Activated CD4-positive, CD25-positive, alpha-beta regulatory T cell (primary cell): ENCODE data around the gene MDM2.
"Not testable (repeated sequence)": the region's sequence is repeated elsewhere in the genome, so short reads cannot be mapped to it uniquely, and the experiment has no call there.

ENCODE experiments used
- DNase-seq, 4 experiments: peaks; one replicate each; lab custom pipeline; 2025; lab: John Stamatoyannopoulos, UW

MDM2 gene

GRCh38 chr12:68853396-68854077 lies 45.6 kb downstream of the MDM2 start:
- DNase-seq, result no peak

GRCh38 chr12:68854078-68854468 lies 46.1 kb downstream of the MDM2 start:
- no peak for DNase-seq

- no peak for DNase-seq
Observed at GRCh38 chr12:68854554-68854953, 46.6 kb downstream of the MDM2 start.

GRCh38 chr12:68855111-68855510 lies 47.1 kb downstream of the MDM2 start:
- DNase-seq, result no peak

GRCh38 chr12:68855771-68856170 lies 47.8 kb downstream of the MDM2 start:
- no peak for DNase-seq

- no peak for DNase-seq
Observed at GRCh38 chr12:68856510-68856909, 48.5 kb downstream of the MDM2 start.

- DNase-seq, result no peak
Observed at GRCh38 chr12:68861890-68862289, 53.9 kb downstream of the MDM2 start.

- DNase-seq, result no peak
Observed at GRCh38 chr12:68863109-68863770, 55.3 kb downstream of the MDM2 start.

- DNase-seq, result not testable (repeated sequence)
Observed at GRCh38 chr12:68863886-68864454, 56.0 kb downstream of the MDM2 start.

- no peak for DNase-seq
Observed at GRCh38 chr12:68864604-68865003, 56.6 kb downstream of the MDM2 start.

GRCh38 chr12:68865399-68866164 lies 57.6 kb downstream of the MDM2 start:
- no peak for DNase-seq

- DNase-seq, result no peak
Observed at GRCh38 chr12:68866950-68867349, 59.0 kb downstream of the MDM2 start.

- no peak for DNase-seq
Observed at GRCh38 chr12:68867606-68868005, 59.6 kb downstream of the MDM2 start.

GRCh38 chr12:68868043-68868790 lies 60.2 kb downstream of the MDM2 start:
- DNase-seq, result no peak

- no peak for DNase-seq
Observed at GRCh38 chr12:68870011-68870410, 62.0 kb downstream of the MDM2 start.

- DNase-seq, result no peak
Observed at GRCh38 chr12:68870443-68870842, 62.5 kb downstream of the MDM2 start.

GRCh38 chr12:68871396-68871795 lies 63.4 kb downstream of the MDM2 start:
- DNase-seq, result no peak

- no peak for DNase-seq
Observed at GRCh38 chr12:68871921-68872320, 63.9 kb downstream of the MDM2 start.

GRCh38 chr12:68873316-68873715 lies 65.3 kb downstream of the MDM2 start:
- DNase-seq, result no peak

GRCh38 chr12:68876461-68876860 lies 68.5 kb downstream of the MDM2 start:
- no peak for DNase-seq

GRCh38 chr12:68877583-68877982 lies 69.6 kb downstream of the MDM2 start:
- no peak for DNase-seq

GRCh38 chr12:68878283-68878682 lies 70.3 kb downstream of the MDM2 start:
- DNase-seq, result no peak
